SK-N-SH treated with all-trans-retinoic acid at 6 μM for 48 hours (cell line): ENCODE measurements around the gene ADAMTS15.

ENCODE experiments used
- ATAC-seq: fragments of 200-7000 bp; cut with Tn5 transposase; 3 replicates; pipeline ENCODE4 v1.9.1; 2020; ENCODE audit warnings: mild to moderate bottlenecking, moderate library complexity
- BACH2 ChIP-seq: fragments of 250-450 bp; sonication (Bioruptor Pico); IDR thresholded peaks from 2 replicates; pipeline ENCODE4 v1.9.0; 2021; ENCODE audit warnings: mild to moderate bottlenecking, borderline replicate concordance
- CREB5 ChIP-seq: fragments of 250-450 bp; sonication (Bioruptor Pico); IDR thresholded peaks from 2 replicates; pipeline ENCODE4 v1.5.1; 2020; ENCODE audit warnings: low read depth, mild to moderate bottlenecking, moderate library complexity
- CSDC2 ChIP-seq: fragments of 250-450 bp; sonication (Bioruptor Pico); IDR thresholded peaks from 2 replicates; pipeline ENCODE4 v1.5.0; 2020; ENCODE audit warnings: mild to moderate bottlenecking, moderate library complexity
- CSRNP3 ChIP-seq: fragments of 250-450 bp; sonication (Bioruptor Pico); IDR thresholded peaks from 2 replicates; pipeline ENCODE4 v1.5.1; 2021; ENCODE audit warnings: mild to moderate bottlenecking, moderate library complexity
- GLIS3 ChIP-seq: fragments of 250-450 bp; sonication (Bioruptor Pico); IDR thresholded peaks from 2 replicates; pipeline ENCODE4 v1.5.0; 2020; ENCODE audit warnings: mild to moderate bottlenecking, moderate library complexity
- ISL1 ChIP-seq: fragments of 250-450 bp; sonication (Bioruptor Pico); IDR thresholded peaks from 2 replicates; pipeline ENCODE4 v2.1.2; 2022; ENCODE audit warnings: mild to moderate bottlenecking, moderate library complexity
- PATZ1 ChIP-seq: fragments of 250-450 bp; sonication (Bioruptor Pico); IDR thresholded peaks from 2 replicates; pipeline ENCODE4 v1.8.0; 2020; ENCODE audit warnings: mild to moderate bottlenecking, moderate library complexity, borderline replicate concordance
- POU6F1 ChIP-seq: fragments of 250-450 bp; sonication (Bioruptor Pico); IDR thresholded peaks from 2 replicates; pipeline ENCODE4 v1.8.0; 2021; ENCODE audit warnings: low read depth, mild to moderate bottlenecking, moderate library complexity, borderline replicate concordance
- PPARA ChIP-seq: fragments of 250-450 bp; sonication (Bioruptor Pico); IDR thresholded peaks from 2 replicates; pipeline ENCODE4 v1.5.0; 2020; ENCODE audit warnings: mild to moderate bottlenecking, borderline replicate concordance
- RARB ChIP-seq: fragments of 250-450 bp; sonication (Bioruptor Pico); IDR thresholded peaks from 2 replicates; pipeline ENCODE4 v1.8.0; 2021; ENCODE audit warnings: mild to moderate bottlenecking, moderate library complexity
- SNAI2 ChIP-seq: fragments of 250-450 bp; sonication (Bioruptor Pico); IDR thresholded peaks from 2 replicates; pipeline ENCODE4 v1.5.0; 2020; ENCODE audit warnings: mild to moderate bottlenecking, moderate library complexity
- TOX ChIP-seq: fragments of 250-450 bp; sonication (Bioruptor Pico); IDR thresholded peaks from 2 replicates; pipeline ENCODE4 v1.8.0; 2021; ENCODE audit warnings: mild to moderate bottlenecking, moderate library complexity, borderline replicate concordance
- TSHZ2 ChIP-seq: fragments of 250-450 bp; sonication (Bioruptor Pico); IDR thresholded peaks from 2 replicates; pipeline ENCODE4 v1.5.0; 2020; ENCODE audit warnings: mild to moderate bottlenecking, moderate library complexity
- ZC3H10 ChIP-seq: fragments of 250-450 bp; sonication (Bioruptor Pico); IDR thresholded peaks from 2 replicates; pipeline ENCODE4 v1.5.1; 2021; ENCODE audit warnings: mild to moderate bottlenecking, moderate library complexity
- ZFP3 ChIP-seq: fragments of 250-450 bp; sonication (Bioruptor Pico); IDR thresholded peaks from 2 replicates; pipeline ENCODE4 v1.5.0; 2020; ENCODE audit warnings: mild to moderate bottlenecking, moderate library complexity
- ZFP30 ChIP-seq: fragments of 450-650 bp; formaldehyde crosslinking; IDR thresholded peaks from 2 replicates; pipeline ENCODE4 v1.5.0; 2022; ENCODE audit warnings: mild to moderate bottlenecking, moderate library complexity
- ZNF565 ChIP-seq: fragments of 450-650 bp; formaldehyde crosslinking; conservative IDR thresholded peaks from 2 replicates; pipeline ENCODE4 v1.5.0; 2020; ENCODE audit warnings: low read depth, mild to moderate bottlenecking, moderate library complexity
- ZNF70 ChIP-seq: fragments of 450-650 bp; formaldehyde crosslinking; IDR thresholded peaks from 2 replicates; pipeline ENCODE4 v1.5.0; 2020; ENCODE audit warnings: mild to moderate bottlenecking, moderate library complexity
- ZNF8 ChIP-seq: fragments of 450-650 bp; formaldehyde crosslinking; IDR thresholded peaks from 2 replicates; pipeline ENCODE4 v1.5.0; 2020; ENCODE audit warnings: mild to moderate bottlenecking, moderate library complexity

Gene ADAMTS15

GRCh38 chr11:130426223-130426836 lies 22.1 kb upstream of the ADAMTS15 start (continued):
- TF ChIP-seq GLIS3: no peak
- no peak for TF ChIP-seq POU6F1
- TF ChIP-seq, all 23 proteins: peak for 0

- TF ChIP-seq RARB (CRISPR knock-in tag) (no peak), TOX (no peak), ZC3H10 (CRISPR knock-in tag) (no peak), PATZ1 (CRISPR knock-in tag) (no peak), ZNF8 (CRISPR knock-in tag) (no peak), ZFP30 (CRISPR knock-in tag) (no peak), CREB5 (no peak), TSHZ2 (CRISPR knock-in tag) (no peak), BACH2 (no peak), CSRNP3 (CRISPR knock-in tag) (no peak), PPARA (CRISPR knock-in tag) (no peak), ISL1 (CRISPR knock-in tag) (no peak), SNAI2 (CRISPR knock-in tag) (no peak), GLIS3 (no peak), ZNF565 (CRISPR knock-in tag) (no peak), CSDC2 (CRISPR knock-in tag) (no peak), ZNF70 (CRISPR knock-in tag) (no peak), POU6F1 (no peak)
- TF ChIP-seq, all 23 proteins: peak for 0
- ATAC-seq: no peak
Measured at GRCh38 chr11:130426837-130427341, 21.6 kb upstream of the ADAMTS15 start.

GRCh38 chr11:130427581-130428315 lies 20.7 kb upstream of the ADAMTS15 start:
- TF ChIP-seq ZFP3 (CRISPR knock-in tag) (peak; percentile 57; the same call in 1 of the 2 replicates), PATZ1 (CRISPR knock-in tag) (no peak)
- peak; percentile 11; the same call in 1 of the 3 replicates for ATAC-seq
